Measurements from ENCODE around the gene NUTF2. TPM values are rescaled to one million over a fixed set of nuclear protein-coding genes. Genes with fewer than 3 reads are reported as not detected.

The NUTF2 gene
- total and polyA plus RNA-seq, 12 donors, result 73.9 to 214 (median 84.1) TPM

GRCh38 chr16:67871256-67871655, 24.5 kb downstream of the NUTF2 start:
- peaks cover 17 to 36% (median 31%) of the 10 kb centered on the region in 9 donors for H3K4me1 ChIP-seq
- intact Hi-C loops (cut with DNase I), result loop anchor here in 1 of 10 donors (2.0 kb wide), 1 partner anchor 56 kb away; no protein-coding TSS in a partner anchor
- ATAC-seq, result no peak

GRCh38 chr16:67872131-67872630, 25.4 kb downstream of the NUTF2 start:
- DNase-seq (no peak), ATAC-seq (peak in 2 of 8 donors; percentile 2 to 3)
- 69% methylated on average over 2 of the region's 2 CpGs for WGBS, 2 donors
- H3K36me3 ChIP-seq, result peaks cover 0 to 68% (median 46%) of the 10 kb centered on the region in 9 donors
- peak overlapping the region in 9 of 10 donors; percentile 64 to 93 (median 90) for H3K27ac ChIP-seq
- peak overlapping the region in 8 of 10 donors; percentile 89 to 100 (median 97) for H3K4me3 ChIP-seq
- peaks cover 17 to 41% (median 31%) of the 10 kb centered on the region in 9 donors for H3K4me1 ChIP-seq
- H3K9me3 ChIP-seq, result no peaks in the 10 kb centered on the region
- intact Hi-C loops (cut with DNase I), result loop anchor here in 2 of 10 donors (2.0 kb wide), 2 partner anchors 25 to 29 kb away; partner anchors contain the start of genes CENPT (in 1 of the 2), NUTF2 (in 1 of the 2) and THAP11 (in 1 of the 2)
- TF ChIP-seq CTCF (IDR thresholded peaks at IDR 0.05), result no peak
- H3K27me3 ChIP-seq, result no peaks in the 10 kb centered on the region

More at GRCh38 chr16:67871256-67871655, 24.5 kb downstream of the NUTF2 start:
- Histone ChIP-seq H3K27ac (peak overlapping the region in 1 of 10 donors; percentile 92), H3K27me3 (no peaks in the 10 kb centered on the region), H3K36me3 (peaks cover 0 to 68% (median 47%) of the 10 kb centered on the region in 9 donors), H3K9me3 (no peaks in the 10 kb centered on the region), H3K4me3 (no peak overlapping the region)
- no peak for DNase-seq
- no peak for TF ChIP-seq CTCF (IDR thresholded peaks at IDR 0.05)
- WGBS, 2 donors, result 79 to 82% methylated on average over 3 of the region's 3 CpGs

GRCh38 chr16:67872631-67873434, 26.1 kb downstream of the NUTF2 start, which contains the start of gene EDC4:
Gene EDC4, plus strand, starts transcription at chr16:67873052. Its CDS starts 210 bp downstream, at chr16:67873262.
- WGBS, 2 donors, result 2% methylated on average over 71 to 72 of the region's 72 CpGs
- H3K9me3 ChIP-seq, result no peaks in the 10 kb centered on the region
- H3K27me3 ChIP-seq, result no peaks in the 10 kb centered on the region
- ATAC-seq, result peak; percentile 91 to 95 (median 93)
- peak in 1 of 9 donors; percentile 9 for TF ChIP-seq CTCF (IDR thresholded peaks at IDR 0.05)
- H3K4me3 ChIP-seq, result peak within 1 kb of the TSS; percentile 79 to 100 (median 97)
- peaks cover under 1 to 68% (median 46%) of the 10 kb centered on the region in 9 donors for H3K36me3 ChIP-seq
- H3K4me1 ChIP-seq, result peaks cover 17 to 41% (median 31%) of the 10 kb centered on the region in 9 donors
- H3K27ac ChIP-seq, result peak within 1 kb of the TSS; percentile 43 to 93 (median 90)
- peak; percentile 89 to 90 for DNase-seq
- intact Hi-C loops (cut with DNase I), result loop anchor here in 2 of 10 donors (2.0 kb wide), 2 partner anchors 26 to 30 kb away; partner anchors contain the start of genes CENPT (in 1 of the 2), NUTF2 (in 1 of the 2) and THAP11 (in 1 of the 2)
